HCT116 (cell line): ENCODE data around the gene ITGAD.

Experiments
- EZH2 ChIP-seq: fragments of 200-600 bp; sonication (generic); IDR thresholded peaks from 2 replicates; pipeline ENCODE4 v1.6.1; 2017; ENCODE audit warnings: antibody characterized with exemption, mixed run types
- EZH2phosphoT487 ChIP-seq: fragments of 200-600 bp; IDR thresholded peaks from 2 replicates; pipeline ENCODE4 v1.6.1; 2018; ENCODE audit warnings: antibody characterized with exemption, borderline replicate concordance
- FOSL1 ChIP-seq: IDR thresholded peaks from 2 replicates; pipeline ENCODE4 v1.6.1; 2012; ENCODE audit warnings: low read depth
- JUND ChIP-seq: IDR thresholded peaks from 2 replicates; pipeline ENCODE4 v1.6.1; 2012
- POLR2A ChIP-seq: IDR thresholded peaks from 2 replicates; pipeline ENCODE4 v1.7.0; 2011; ENCODE audit warnings: borderline replicate concordance; ENCODE audit not compliant: insufficient read depth, insufficient read length; ENCODE audit errors: extremely low read depth
- POLR2AphosphoS5 ChIP-seq: IDR thresholded peaks from 2 replicates; pipeline ENCODE4 v1.6.1; 2011; ENCODE audit warnings: mild to moderate bottlenecking, low read depth, low read length, moderate library complexity
- RAD21 ChIP-seq: IDR thresholded peaks from 2 replicates; pipeline ENCODE4 v1.6.1; 2012; ENCODE audit warnings: low read depth, mild to moderate bottlenecking
- SRF ChIP-seq: IDR thresholded peaks from 2 replicates; pipeline ENCODE4 v1.6.1; 2012; ENCODE audit warnings: low read depth
- YY1 ChIP-seq: IDR thresholded peaks from 2 replicates; pipeline ENCODE4 v1.6.1; 2011; ENCODE audit warnings: low read length, low read depth, moderate library complexity, mild to moderate bottlenecking; ENCODE audit not compliant: insufficient replicate concordance; ENCODE audit errors: extremely low read depth
- ZFX ChIP-seq: fragments of 450-650 bp; IDR thresholded peaks from 2 replicates; pipeline ENCODE4 v1.6.1; 2017
- TF ChIP-seq, protein P1 (sequence below), 3 experiments: fragments of 200-600 bp in 1 of 3; sonication (generic) in 1 of 3; IDR thresholded peaks in 2 of 3; conservative IDR thresholded peaks in 1 of 3; 2 replicates each; pipeline ENCODE4 v1.5.1; 2012 to 2017; ENCODE audit warnings: low read depth in 2 of 3, low read length in 2 of 3, antibody characterized with exemption in 1 of 3, borderline replicate concordance in 1 of 3, control low read depth in 1 of 3, mild to moderate bottlenecking in 1 of 3, mixed read lengths in 1 of 3, mixed run types in 1 of 3, moderate library complexity in 1 of 3; ENCODE audit not compliant: insufficient read depth in 1 of 3
- TF ChIP-seq, protein P2 (sequence below): IDR thresholded peaks from 2 replicates; pipeline ENCODE4 v1.6.1; 2012; ENCODE audit warnings: low read depth
- TF ChIP-seq, protein P3 (sequence below): IDR thresholded peaks from 2 replicates; pipeline ENCODE4 v1.6.1; 2012

DNA sequence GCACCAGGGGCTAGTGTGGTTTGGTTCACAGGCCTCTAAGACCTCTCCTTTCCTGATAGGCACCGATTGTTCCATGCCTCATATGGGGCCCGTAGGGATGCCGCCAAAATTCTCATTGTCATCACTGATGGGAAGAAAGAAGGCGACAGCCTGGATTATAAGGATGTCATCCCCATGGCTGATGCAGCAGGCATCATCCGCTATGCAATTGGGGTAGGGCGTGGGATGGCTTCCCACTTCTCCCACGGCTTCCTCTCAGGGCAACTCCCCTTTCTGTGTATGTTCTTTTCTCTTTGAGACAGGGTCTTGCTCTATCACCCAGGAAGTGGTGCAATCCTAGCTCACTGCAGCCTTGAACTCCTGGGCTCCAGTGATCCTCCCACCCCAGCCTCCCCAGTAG lies 32.9 kb upstream of the ITGAD start:
- TF ChIP-seq, protein P1, sequence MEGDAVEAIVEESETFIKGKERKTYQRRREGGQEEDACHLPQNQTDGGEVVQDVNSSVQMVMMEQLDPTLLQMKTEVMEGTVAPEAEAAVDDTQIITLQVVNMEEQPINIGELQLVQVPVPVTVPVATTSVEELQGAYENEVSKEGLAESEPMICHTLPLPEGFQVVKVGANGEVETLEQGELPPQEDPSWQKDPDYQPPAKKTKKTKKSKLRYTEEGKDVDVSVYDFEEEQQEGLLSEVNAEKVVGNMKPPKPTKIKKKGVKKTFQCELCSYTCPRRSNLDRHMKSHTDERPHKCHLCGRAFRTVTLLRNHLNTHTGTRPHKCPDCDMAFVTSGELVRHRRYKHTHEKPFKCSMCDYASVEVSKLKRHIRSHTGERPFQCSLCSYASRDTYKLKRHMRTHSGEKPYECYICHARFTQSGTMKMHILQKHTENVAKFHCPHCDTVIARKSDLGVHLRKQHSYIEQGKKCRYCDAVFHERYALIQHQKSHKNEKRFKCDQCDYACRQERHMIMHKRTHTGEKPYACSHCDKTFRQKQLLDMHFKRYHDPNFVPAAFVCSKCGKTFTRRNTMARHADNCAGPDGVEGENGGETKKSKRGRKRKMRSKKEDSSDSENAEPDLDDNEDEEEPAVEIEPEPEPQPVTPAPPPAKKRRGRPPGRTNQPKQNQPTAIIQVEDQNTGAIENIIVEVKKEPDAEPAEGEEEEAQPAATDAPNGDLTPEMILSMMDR (IDR thresholded peaks at IDR 0.05 in 2 of 3, conservative IDR thresholded peaks at IDR 0.05 in 1 of 3; ENCODE audit: borderline replicate concordance in 1 of 3, insufficient read depth in 1 of 3, low read depth in 2 of 3, low read length in 2 of 3): no peak
- TF ChIP-seq RAD21 (no peak), FOSL1 (no peak), POLR2AphosphoS5 (no peak), EZH2 (no peak), SRF (no peak), POLR2A (no peak), JUND (no peak), EZH2phosphoT487 (no peak), YY1 (no peak), ZFX (no peak)
- TF ChIP-seq, protein P2, sequence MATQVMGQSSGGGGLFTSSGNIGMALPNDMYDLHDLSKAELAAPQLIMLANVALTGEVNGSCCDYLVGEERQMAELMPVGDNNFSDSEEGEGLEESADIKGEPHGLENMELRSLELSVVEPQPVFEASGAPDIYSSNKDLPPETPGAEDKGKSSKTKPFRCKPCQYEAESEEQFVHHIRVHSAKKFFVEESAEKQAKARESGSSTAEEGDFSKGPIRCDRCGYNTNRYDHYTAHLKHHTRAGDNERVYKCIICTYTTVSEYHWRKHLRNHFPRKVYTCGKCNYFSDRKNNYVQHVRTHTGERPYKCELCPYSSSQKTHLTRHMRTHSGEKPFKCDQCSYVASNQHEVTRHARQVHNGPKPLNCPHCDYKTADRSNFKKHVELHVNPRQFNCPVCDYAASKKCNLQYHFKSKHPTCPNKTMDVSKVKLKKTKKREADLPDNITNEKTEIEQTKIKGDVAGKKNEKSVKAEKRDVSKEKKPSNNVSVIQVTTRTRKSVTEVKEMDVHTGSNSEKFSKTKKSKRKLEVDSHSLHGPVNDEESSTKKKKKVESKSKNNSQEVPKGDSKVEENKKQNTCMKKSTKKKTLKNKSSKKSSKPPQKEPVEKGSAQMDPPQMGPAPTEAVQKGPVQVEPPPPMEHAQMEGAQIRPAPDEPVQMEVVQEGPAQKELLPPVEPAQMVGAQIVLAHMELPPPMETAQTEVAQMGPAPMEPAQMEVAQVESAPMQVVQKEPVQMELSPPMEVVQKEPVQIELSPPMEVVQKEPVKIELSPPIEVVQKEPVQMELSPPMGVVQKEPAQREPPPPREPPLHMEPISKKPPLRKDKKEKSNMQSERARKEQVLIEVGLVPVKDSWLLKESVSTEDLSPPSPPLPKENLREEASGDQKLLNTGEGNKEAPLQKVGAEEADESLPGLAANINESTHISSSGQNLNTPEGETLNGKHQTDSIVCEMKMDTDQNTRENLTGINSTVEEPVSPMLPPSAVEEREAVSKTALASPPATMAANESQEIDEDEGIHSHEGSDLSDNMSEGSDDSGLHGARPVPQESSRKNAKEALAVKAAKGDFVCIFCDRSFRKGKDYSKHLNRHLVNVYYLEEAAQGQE: no peak
- TF ChIP-seq, protein P3, sequence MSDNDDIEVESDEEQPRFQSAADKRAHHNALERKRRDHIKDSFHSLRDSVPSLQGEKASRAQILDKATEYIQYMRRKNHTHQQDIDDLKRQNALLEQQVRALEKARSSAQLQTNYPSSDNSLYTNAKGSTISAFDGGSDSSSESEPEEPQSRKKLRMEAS: no peak
